Measurements from ENCODE around the gene PIK3CB.

DNA sequence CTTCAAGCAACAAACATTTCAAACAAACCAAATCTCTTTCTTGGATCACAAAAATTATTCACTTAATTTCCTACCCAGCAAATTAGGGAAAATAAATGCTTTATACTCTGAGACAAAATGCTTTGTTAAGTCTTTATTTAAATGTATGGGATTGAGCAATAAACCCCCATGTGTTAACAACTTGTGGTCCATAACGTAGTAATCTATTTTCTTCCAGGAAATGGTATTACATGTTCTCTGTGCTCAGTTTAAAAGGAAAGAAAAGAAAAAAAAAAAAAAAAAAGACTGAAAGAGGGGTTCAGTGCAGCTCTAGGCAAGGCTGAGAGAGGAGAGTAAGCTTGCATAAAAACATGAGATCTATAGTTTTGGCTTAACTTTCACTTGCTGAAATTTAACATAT is 102.3 kb downstream of the PIK3CB start:
- TF ChIP-seq, protein P1, sequence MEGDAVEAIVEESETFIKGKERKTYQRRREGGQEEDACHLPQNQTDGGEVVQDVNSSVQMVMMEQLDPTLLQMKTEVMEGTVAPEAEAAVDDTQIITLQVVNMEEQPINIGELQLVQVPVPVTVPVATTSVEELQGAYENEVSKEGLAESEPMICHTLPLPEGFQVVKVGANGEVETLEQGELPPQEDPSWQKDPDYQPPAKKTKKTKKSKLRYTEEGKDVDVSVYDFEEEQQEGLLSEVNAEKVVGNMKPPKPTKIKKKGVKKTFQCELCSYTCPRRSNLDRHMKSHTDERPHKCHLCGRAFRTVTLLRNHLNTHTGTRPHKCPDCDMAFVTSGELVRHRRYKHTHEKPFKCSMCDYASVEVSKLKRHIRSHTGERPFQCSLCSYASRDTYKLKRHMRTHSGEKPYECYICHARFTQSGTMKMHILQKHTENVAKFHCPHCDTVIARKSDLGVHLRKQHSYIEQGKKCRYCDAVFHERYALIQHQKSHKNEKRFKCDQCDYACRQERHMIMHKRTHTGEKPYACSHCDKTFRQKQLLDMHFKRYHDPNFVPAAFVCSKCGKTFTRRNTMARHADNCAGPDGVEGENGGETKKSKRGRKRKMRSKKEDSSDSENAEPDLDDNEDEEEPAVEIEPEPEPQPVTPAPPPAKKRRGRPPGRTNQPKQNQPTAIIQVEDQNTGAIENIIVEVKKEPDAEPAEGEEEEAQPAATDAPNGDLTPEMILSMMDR (IDR thresholded peaks at IDR 0.05; ENCODE audit: low read length): no peak
- TF ChIP-seq EZH2 (IDR thresholded peaks at IDR 0.05; ENCODE audit: borderline replicate concordance, low read length): no peak

Measured in OCI-LY1 (cell line).